CD4-positive, alpha-beta T cell treated with Interleukin-17A for 4 hours (primary cell): ENCODE data around the gene ASCL4.

ENCODE experiments used
- DNase-seq: peaks from one replicate; pipeline ENCODE4 v3.0.0-alpha.2; 2020; ENCODE audit warnings: mixed read lengths

The ASCL4 gene

GRCh38 chr12:107779077-107779831 lies 4.8 kb downstream of the ASCL4 start:
- DNase-seq: no peak

- DNase-seq: no peak
These were observed 5.8 kb downstream of the ASCL4 start for GRCh38 chr12:107780298-107780697.

- no peak for DNase-seq
These were observed 7.6 kb downstream of the ASCL4 start for GRCh38 chr12:107782067-107782466.

- DNase-seq: no peak
These were observed 9.2 kb downstream of the ASCL4 start for GRCh38 chr12:107783406-107784376.

GRCh38 chr12:107788281-107788680 lies 13.8 kb downstream of the ASCL4 start:
- DNase-seq: no peak

GRCh38 chr12:107788690-107789458 lies 14.4 kb downstream of the ASCL4 start:
- DNase-seq: no peak

- DNase-seq: no peak
These were observed 17.1 kb downstream of the ASCL4 start for GRCh38 chr12:107791465-107792089.

GRCh38 chr12:107794451-107794850 lies 19.9 kb downstream of the ASCL4 start:
- DNase-seq: no peak

- no peak for DNase-seq
These were observed 24.1 kb downstream of the ASCL4 start for GRCh38 chr12:107798580-107798979.

- no peak for DNase-seq
These were observed 26.6 kb downstream of the ASCL4 start for GRCh38 chr12:107801150-107801549.

GRCh38 chr12:107803092-107803491 lies 28.6 kb downstream of the ASCL4 start:
- no peak for DNase-seq

- no peak for DNase-seq
These were observed 31.1 kb downstream of the ASCL4 start for GRCh38 chr12:107805488-107806180.

GRCh38 chr12:107807471-107808150 lies 33.1 kb downstream of the ASCL4 start:
- no peak for DNase-seq

GRCh38 chr12:107817250-107817649 lies 42.7 kb downstream of the ASCL4 start:
- DNase-seq: no peak

GRCh38 chr12:107818984-107819383 lies 44.5 kb downstream of the ASCL4 start:
- DNase-seq: no peak

GRCh38 chr12:107822356-107822755 lies 47.9 kb downstream of the ASCL4 start:
- no peak for DNase-seq
